ENCODE results near the gene OR8D1.

DNA sequence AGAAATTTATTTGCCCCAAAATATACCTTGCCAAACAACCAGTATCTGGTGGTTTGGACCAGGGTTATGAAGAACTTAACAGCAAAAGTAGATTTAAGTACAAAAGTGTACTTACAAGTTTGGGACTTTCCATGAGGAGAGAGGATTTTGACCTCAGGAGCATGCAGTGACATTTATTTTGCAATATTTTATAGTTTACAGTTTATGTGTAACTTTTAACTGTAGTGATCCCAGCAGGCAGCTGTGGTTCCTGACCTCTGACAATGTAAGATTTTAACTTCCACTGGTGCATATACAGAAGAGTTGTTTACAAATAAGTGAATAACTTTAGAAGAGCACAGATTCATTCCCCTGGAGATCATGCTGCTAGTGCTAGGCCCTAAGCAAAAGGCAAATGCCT is 6.7 kb downstream of the OR8D1 start:
- TF ChIP-seq POLR2A (IDR thresholded peaks at IDR 0.05; ENCODE audit: borderline replicate concordance, extremely low read depth, insufficient read depth, insufficient read length) (no peak), YY1 (IDR thresholded peaks at IDR 0.05; ENCODE audit: extremely low read depth, insufficient replicate concordance, low read depth, low read length) (no peak), SP1 (IDR thresholded peaks at IDR 0.05; ENCODE audit: low read depth) (no peak), EZH2 (IDR thresholded peaks at IDR 0.05) (no peak), ZNF274 (IDR thresholded peaks at IDR 0.05; ENCODE audit: low read depth, low read length) (no peak), EGR1 (IDR thresholded peaks at IDR 0.05; ENCODE audit: low read depth) (no peak), POLR2AphosphoS5 (IDR thresholded peaks at IDR 0.05; ENCODE audit: low read depth, low read length) (no peak), JUND (IDR thresholded peaks at IDR 0.05) (no peak), SRF (IDR thresholded peaks at IDR 0.05; ENCODE audit: low read depth) (no peak), SIN3A (IDR thresholded peaks at IDR 0.05; ENCODE audit: low read depth) (no peak), RAD21 (IDR thresholded peaks at IDR 0.05; ENCODE audit: low read depth) (no peak), CEBPB (IDR thresholded peaks at IDR 0.05; ENCODE audit: low read depth) (no peak)
- TF ChIP-seq, protein P1, sequence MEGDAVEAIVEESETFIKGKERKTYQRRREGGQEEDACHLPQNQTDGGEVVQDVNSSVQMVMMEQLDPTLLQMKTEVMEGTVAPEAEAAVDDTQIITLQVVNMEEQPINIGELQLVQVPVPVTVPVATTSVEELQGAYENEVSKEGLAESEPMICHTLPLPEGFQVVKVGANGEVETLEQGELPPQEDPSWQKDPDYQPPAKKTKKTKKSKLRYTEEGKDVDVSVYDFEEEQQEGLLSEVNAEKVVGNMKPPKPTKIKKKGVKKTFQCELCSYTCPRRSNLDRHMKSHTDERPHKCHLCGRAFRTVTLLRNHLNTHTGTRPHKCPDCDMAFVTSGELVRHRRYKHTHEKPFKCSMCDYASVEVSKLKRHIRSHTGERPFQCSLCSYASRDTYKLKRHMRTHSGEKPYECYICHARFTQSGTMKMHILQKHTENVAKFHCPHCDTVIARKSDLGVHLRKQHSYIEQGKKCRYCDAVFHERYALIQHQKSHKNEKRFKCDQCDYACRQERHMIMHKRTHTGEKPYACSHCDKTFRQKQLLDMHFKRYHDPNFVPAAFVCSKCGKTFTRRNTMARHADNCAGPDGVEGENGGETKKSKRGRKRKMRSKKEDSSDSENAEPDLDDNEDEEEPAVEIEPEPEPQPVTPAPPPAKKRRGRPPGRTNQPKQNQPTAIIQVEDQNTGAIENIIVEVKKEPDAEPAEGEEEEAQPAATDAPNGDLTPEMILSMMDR (IDR thresholded peaks at IDR 0.05 in 2 of 3, conservative IDR thresholded peaks at IDR 0.05 in 1 of 3; ENCODE audit: borderline replicate concordance in 1 of 3, insufficient read depth in 1 of 3, low read depth in 2 of 3, low read length in 2 of 3): no peak
